ENCODE results near the gene CAMK1G. TPM values are rescaled to one million over a fixed set of nuclear protein-coding genes. Genes with fewer than 3 reads are reported as not detected.

The CAMK1G gene
- total RNA-seq, 2 donors from 2014 or later: 0.21 TPM; not detected in 1

GRCh38 chr1:209616366-209617046 lies 33.0 kb downstream of the CAMK1G start:
- H3K36me3 Mint-ChIP-seq (ENCODE audit: low read depth): no peaks in the 10 kb centered on the region
- H3K4me1 Mint-ChIP-seq: no peaks in the 10 kb centered on the region
- no peak overlapping the region for H3K27ac Mint-ChIP-seq
- no peak for ATAC-seq (replicated peaks)
- no peaks in the 10 kb centered on the region for H3K9me3 Mint-ChIP-seq
- H3K4me3 Mint-ChIP-seq: no peak overlapping the region
- H3K27me3 Mint-ChIP-seq: no peaks in the 10 kb centered on the region

- no peak overlapping the region for H3K27ac Mint-ChIP-seq
- ATAC-seq (replicated peaks): no peak
- H3K4me3 Mint-ChIP-seq: no peak overlapping the region
- H3K4me1 Mint-ChIP-seq: no peaks in the 10 kb centered on the region
- no peaks in the 10 kb centered on the region for H3K9me3 Mint-ChIP-seq
- H3K36me3 Mint-ChIP-seq (ENCODE audit: low read depth): no peaks in the 10 kb centered on the region
- H3K27me3 Mint-ChIP-seq: no peaks in the 10 kb centered on the region
These were observed 33.6 kb downstream of the CAMK1G start for GRCh38 chr1:209617047-209617673.

GRCh38 chr1:209617755-209618154 lies 34.2 kb downstream of the CAMK1G start:
- no peak overlapping the region for H3K27ac Mint-ChIP-seq
- H3K4me1 Mint-ChIP-seq: no peaks in the 10 kb centered on the region
- H3K27me3 Mint-ChIP-seq: no peaks in the 10 kb centered on the region
- ATAC-seq (replicated peaks): no peak
- no peaks in the 10 kb centered on the region for H3K36me3 Mint-ChIP-seq (ENCODE audit: low read depth)
- H3K4me3 Mint-ChIP-seq: no peak overlapping the region
- no peaks in the 10 kb centered on the region for H3K9me3 Mint-ChIP-seq

GRCh38 chr1:209618291-209618690 lies 34.8 kb downstream of the CAMK1G start:
- no peaks in the 10 kb centered on the region for H3K9me3 Mint-ChIP-seq

GRCh38 chr1:209618756-209619420 lies 35.4 kb downstream of the CAMK1G start:
- H3K9me3 Mint-ChIP-seq: no peaks in the 10 kb centered on the region
- no peak for ATAC-seq (replicated peaks)
- no peak overlapping the region for H3K4me3 Mint-ChIP-seq
- H3K27me3 Mint-ChIP-seq: no peaks in the 10 kb centered on the region
- no peaks in the 10 kb centered on the region for H3K36me3 Mint-ChIP-seq (ENCODE audit: low read depth)
- no peaks in the 10 kb centered on the region for H3K4me1 Mint-ChIP-seq
- no peak overlapping the region for H3K27ac Mint-ChIP-seq

More at GRCh38 chr1:209618291-209618690, 34.8 kb downstream of the CAMK1G start:
- ATAC-seq (replicated peaks): no peak
- no peak overlapping the region for H3K4me3 Mint-ChIP-seq
- no peaks in the 10 kb centered on the region for H3K4me1 Mint-ChIP-seq
- H3K27me3 Mint-ChIP-seq: no peaks in the 10 kb centered on the region
- H3K27ac Mint-ChIP-seq: no peak overlapping the region
- H3K36me3 Mint-ChIP-seq (ENCODE audit: low read depth): no peaks in the 10 kb centered on the region

- H3K4me3 Mint-ChIP-seq: no peak overlapping the region
- H3K27ac Mint-ChIP-seq: no peak overlapping the region
- H3K4me1 Mint-ChIP-seq: no peaks in the 10 kb centered on the region
- H3K9me3 Mint-ChIP-seq: no peaks in the 10 kb centered on the region
- no peak for ATAC-seq (replicated peaks)
- no peaks in the 10 kb centered on the region for H3K36me3 Mint-ChIP-seq (ENCODE audit: low read depth)
- H3K27me3 Mint-ChIP-seq: no peaks in the 10 kb centered on the region
These were observed 36.4 kb downstream of the CAMK1G start for GRCh38 chr1:209619696-209620486.

- Mint-ChIP-seq H3K27me3 (no peaks in the 10 kb centered on the region), H3K4me3 (no peak overlapping the region), H3K4me1 (no peaks in the 10 kb centered on the region), H3K27ac (no peak overlapping the region), H3K9me3 (no peaks in the 10 kb centered on the region), H3K36me3 (ENCODE audit: low read depth) (no peaks in the 10 kb centered on the region)
- ATAC-seq (replicated peaks): no peak
These were observed 37.0 kb downstream of the CAMK1G start for GRCh38 chr1:209620487-209620884.

GRCh38 chr1:209621286-209621685 lies 37.8 kb downstream of the CAMK1G start:
- no peak overlapping the region for H3K27ac Mint-ChIP-seq
- ATAC-seq (replicated peaks): no peak
- no peaks in the 10 kb centered on the region for H3K9me3 Mint-ChIP-seq

GRCh38 chr1:209621741-209622655 lies 38.5 kb downstream of the CAMK1G start:
- Mint-ChIP-seq H3K27me3 (no peaks in the 10 kb centered on the region), H3K36me3 (ENCODE audit: low read depth) (no peaks in the 10 kb centered on the region), H3K4me1 (no peaks in the 10 kb centered on the region), H3K27ac (no peak overlapping the region), H3K4me3 (no peak overlapping the region), H3K9me3 (no peaks in the 10 kb centered on the region)
- ATAC-seq (replicated peaks): no peak

More at GRCh38 chr1:209621286-209621685, 37.8 kb downstream of the CAMK1G start:
- Mint-ChIP-seq H3K36me3 (ENCODE audit: low read depth) (no peaks in the 10 kb centered on the region), H3K4me3 (no peak overlapping the region), H3K4me1 (no peaks in the 10 kb centered on the region), H3K27me3 (no peaks in the 10 kb centered on the region)

- no peaks in the 10 kb centered on the region for H3K27me3 Mint-ChIP-seq
- H3K4me3 Mint-ChIP-seq: no peak overlapping the region
- no peaks in the 10 kb centered on the region for H3K4me1 Mint-ChIP-seq
- no peak for ATAC-seq (replicated peaks)
- H3K9me3 Mint-ChIP-seq: no peaks in the 10 kb centered on the region
- no peaks in the 10 kb centered on the region for H3K36me3 Mint-ChIP-seq (ENCODE audit: low read depth)
- no peak overlapping the region for H3K27ac Mint-ChIP-seq
These were observed 39.6 kb downstream of the CAMK1G start for GRCh38 chr1:209622841-209623829.

GRCh38 chr1:209624558-209625549 lies 41.3 kb downstream of the CAMK1G start:
- Mint-ChIP-seq H3K9me3 (no peaks in the 10 kb centered on the region), H3K36me3 (ENCODE audit: low read depth) (no peaks in the 10 kb centered on the region), H3K27me3 (no peaks in the 10 kb centered on the region), H3K27ac (no peak overlapping the region), H3K4me1 (peaks cover 5% of the 10 kb centered on the region), H3K4me3 (no peak overlapping the region)
- ATAC-seq (replicated peaks): no peak

- Mint-ChIP-seq H3K9me3 (no peaks in the 10 kb centered on the region), H3K4me3 (no peak overlapping the region), H3K27ac (no peak overlapping the region), H3K4me1 (peaks cover 5% of the 10 kb centered on the region), H3K36me3 (ENCODE audit: low read depth) (no peaks in the 10 kb centered on the region), H3K27me3 (no peaks in the 10 kb centered on the region)
- no peak for ATAC-seq (replicated peaks)
These were observed 42.3 kb downstream of the CAMK1G start for GRCh38 chr1:209625791-209626285.
